Erythroblast (primary cell): ENCODE measurements around the gene POLR3GL.

ENCODE experiments used
- GATA1 ChIP-seq: IDR thresholded peaks from 2 replicates; pipeline ENCODE4 v1.6.1; 2011; ENCODE audit warnings: low read depth, mild to moderate bottlenecking, control low read depth, low read length, moderate library complexity
- POLR2A ChIP-seq: IDR thresholded peaks from 2 replicates; pipeline ENCODE4 v1.6.1; 2011; ENCODE audit warnings: mild to moderate bottlenecking, low read length

- TF ChIP-seq POLR2A (no peak), GATA1 (no peak)
Measured at GRCh38 chr1:145995148-145995881, 30.8 kb downstream of the POLR3GL start.
